ENCODE results near the gene DMXL2.

Gene DMXL2

GRCh38 chr15:51561271-51561670 lies 61.3 kb downstream of the DMXL2 start:
- no peaks in the 10 kb centered on the region for H3K36me3 ChIP-seq (ENCODE audit: insufficient read depth, low read length)
- H3K9me3 ChIP-seq (ENCODE audit: low read length): no peaks in the 10 kb centered on the region
- no peak overlapping the region for H3K9ac ChIP-seq (ENCODE audit: low read length)

GRCh38 chr15:51558876-51559275 lies 63.7 kb downstream of the DMXL2 start:
- Histone ChIP-seq H3K9ac (ENCODE audit: low read length) (no peak overlapping the region), H3K4me1 (ENCODE audit: insufficient read depth, low read length) (no peaks in the 10 kb centered on the region), H3K27ac (ENCODE audit: low read depth, low read length) (no peak overlapping the region), H3K27me3 (ENCODE audit: control insufficient read depth in 1 of 2, insufficient read depth in 2 of 2, low read length in 2 of 2) (no peaks in the 10 kb centered on the region), H3K9me3 (ENCODE audit: low read length) (no peaks in the 10 kb centered on the region), H3K36me3 (ENCODE audit: insufficient read depth, low read length) (no peaks in the 10 kb centered on the region), H3K4me3 (ENCODE audit: low read depth in 1 of 2, low read length in 2 of 2) (no peak overlapping the region)

More at GRCh38 chr15:51561271-51561670, 61.3 kb downstream of the DMXL2 start:
- no peaks in the 10 kb centered on the region for H3K27me3 ChIP-seq (ENCODE audit: control insufficient read depth in 1 of 2, insufficient read depth in 2 of 2, low read length in 2 of 2)
- H3K27ac ChIP-seq (ENCODE audit: low read depth, low read length): no peak overlapping the region
- no peak overlapping the region for H3K4me3 ChIP-seq (ENCODE audit: low read depth in 1 of 2, low read length in 2 of 2)
- H3K4me1 ChIP-seq (ENCODE audit: insufficient read depth, low read length): no peaks in the 10 kb centered on the region

- no peak overlapping the region for H3K9ac ChIP-seq (ENCODE audit: low read length)
- H3K36me3 ChIP-seq (ENCODE audit: insufficient read depth, low read length): no peaks in the 10 kb centered on the region
- H3K27ac ChIP-seq (ENCODE audit: low read depth, low read length): no peak overlapping the region
- no peak overlapping the region for H3K4me3 ChIP-seq (ENCODE audit: low read depth in 1 of 2, low read length in 2 of 2)
- H3K27me3 ChIP-seq (ENCODE audit: control insufficient read depth in 1 of 2, insufficient read depth in 2 of 2, low read length in 2 of 2): no peaks in the 10 kb centered on the region
- H3K9me3 ChIP-seq (ENCODE audit: low read length): no peaks in the 10 kb centered on the region
- no peaks in the 10 kb centered on the region for H3K4me1 ChIP-seq (ENCODE audit: insufficient read depth, low read length)
Measured at GRCh38 chr15:51558411-51558810, 64.2 kb downstream of the DMXL2 start.

GRCh38 chr15:51550841-51551240 lies 71.7 kb downstream of the DMXL2 start:
- no peak overlapping the region for H3K27ac ChIP-seq (ENCODE audit: low read depth, low read length)
- no peaks in the 10 kb centered on the region for H3K9me3 ChIP-seq (ENCODE audit: low read length)
- no peaks in the 10 kb centered on the region for H3K36me3 ChIP-seq (ENCODE audit: insufficient read depth, low read length)
- H3K27me3 ChIP-seq (ENCODE audit: control insufficient read depth in 1 of 2, insufficient read depth in 2 of 2, low read length in 2 of 2): no peaks in the 10 kb centered on the region
- H3K4me3 ChIP-seq (ENCODE audit: low read depth in 1 of 2, low read length in 2 of 2): no peak overlapping the region
- H3K9ac ChIP-seq (ENCODE audit: low read length): no peak overlapping the region
- H3K4me1 ChIP-seq (ENCODE audit: insufficient read depth, low read length): no peaks in the 10 kb centered on the region

GRCh38 chr15:51547656-51548055 lies 74.9 kb downstream of the DMXL2 start:
- Histone ChIP-seq H3K9me3 (ENCODE audit: low read length) (no peaks in the 10 kb centered on the region), H3K4me1 (ENCODE audit: insufficient read depth, low read length) (no peaks in the 10 kb centered on the region), H3K9ac (ENCODE audit: low read length) (no peak overlapping the region), H3K27ac (ENCODE audit: low read depth, low read length) (no peak overlapping the region), H3K4me3 (ENCODE audit: low read depth in 1 of 2, low read length in 2 of 2) (no peak overlapping the region), H3K27me3 (ENCODE audit: control insufficient read depth in 1 of 2, insufficient read depth in 2 of 2, low read length in 2 of 2) (no peaks in the 10 kb centered on the region), H3K36me3 (ENCODE audit: insufficient read depth, low read length) (no peaks in the 10 kb centered on the region)

GRCh38 chr15:51536965-51537574 lies 85.5 kb downstream of the DMXL2 start:
- no peaks in the 10 kb centered on the region for H3K27me3 ChIP-seq (ENCODE audit: control insufficient read depth in 1 of 2, insufficient read depth in 2 of 2, low read length in 2 of 2)
- no peak overlapping the region for H3K27ac ChIP-seq (ENCODE audit: low read depth, low read length)
- H3K4me3 ChIP-seq (ENCODE audit: low read depth in 1 of 2, low read length in 2 of 2): no peak overlapping the region
- H3K9me3 ChIP-seq (ENCODE audit: low read length): no peaks in the 10 kb centered on the region
- peaks cover 3% of the 10 kb centered on the region for H3K36me3 ChIP-seq (ENCODE audit: insufficient read depth, low read length)
- no peak overlapping the region for H3K9ac ChIP-seq (ENCODE audit: low read length)
- H3K4me1 ChIP-seq (ENCODE audit: insufficient read depth, low read length): no peaks in the 10 kb centered on the region

GRCh38 chr15:51533672-51534398 lies 88.7 kb downstream of the DMXL2 start:
- Histone ChIP-seq H3K4me3 (ENCODE audit: low read depth in 1 of 2, low read length in 2 of 2) (no peak overlapping the region), H3K36me3 (ENCODE audit: insufficient read depth, low read length) (peaks cover 11% of the 10 kb centered on the region), H3K27me3 (ENCODE audit: control insufficient read depth in 1 of 2, insufficient read depth in 2 of 2, low read length in 2 of 2) (no peaks in the 10 kb centered on the region), H3K4me1 (ENCODE audit: insufficient read depth, low read length) (no peaks in the 10 kb centered on the region), H3K9me3 (ENCODE audit: low read length) (no peaks in the 10 kb centered on the region), H3K27ac (ENCODE audit: low read depth, low read length) (no peak overlapping the region), H3K9ac (ENCODE audit: low read length) (no peak overlapping the region)

GRCh38 chr15:51526955-51527354 lies 95.6 kb downstream of the DMXL2 start:
- Histone ChIP-seq H3K36me3 (ENCODE audit: insufficient read depth, low read length) (peaks cover 25% of the 10 kb centered on the region), H3K27me3 (ENCODE audit: control insufficient read depth in 1 of 2, insufficient read depth in 2 of 2, low read length in 2 of 2) (no peaks in the 10 kb centered on the region), H3K27ac (ENCODE audit: low read depth, low read length) (no peak overlapping the region), H3K4me1 (ENCODE audit: insufficient read depth, low read length) (no peaks in the 10 kb centered on the region), H3K4me3 (ENCODE audit: low read depth in 1 of 2, low read length in 2 of 2) (no peak overlapping the region), H3K9me3 (ENCODE audit: low read length) (no peaks in the 10 kb centered on the region), H3K9ac (ENCODE audit: low read length) (no peak overlapping the region)

GRCh38 chr15:51524376-51524775 lies 98.2 kb downstream of the DMXL2 start:
- no peak overlapping the region for H3K27ac ChIP-seq (ENCODE audit: low read depth, low read length)
- no peak overlapping the region for H3K9ac ChIP-seq (ENCODE audit: low read length)
- peaks cover 19% of the 10 kb centered on the region for H3K36me3 ChIP-seq (ENCODE audit: insufficient read depth, low read length)
- H3K9me3 ChIP-seq (ENCODE audit: low read length): no peaks in the 10 kb centered on the region
- no peaks in the 10 kb centered on the region for H3K4me1 ChIP-seq (ENCODE audit: insufficient read depth, low read length)
- no peaks in the 10 kb centered on the region for H3K27me3 ChIP-seq (ENCODE audit: control insufficient read depth in 1 of 2, insufficient read depth in 2 of 2, low read length in 2 of 2)
- H3K4me3 ChIP-seq (ENCODE audit: low read depth in 1 of 2, low read length in 2 of 2): no peak overlapping the region

GRCh38 chr15:51516291-51516690 lies 106.3 kb downstream of the DMXL2 start:
- Histone ChIP-seq H3K9ac (ENCODE audit: low read length) (no peak overlapping the region), H3K9me3 (ENCODE audit: low read length) (no peaks in the 10 kb centered on the region), H3K27ac (ENCODE audit: low read depth, low read length) (no peak overlapping the region), H3K36me3 (ENCODE audit: insufficient read depth, low read length) (no peaks in the 10 kb centered on the region), H3K4me1 (ENCODE audit: insufficient read depth, low read length) (no peaks in the 10 kb centered on the region), H3K4me3 (ENCODE audit: low read depth in 1 of 2, low read length in 2 of 2) (no peak overlapping the region), H3K27me3 (ENCODE audit: control insufficient read depth in 1 of 2, insufficient read depth in 2 of 2, low read length in 2 of 2) (no peaks in the 10 kb centered on the region)

- no peaks in the 10 kb centered on the region for H3K36me3 ChIP-seq (ENCODE audit: insufficient read depth, low read length)
Measured at GRCh38 chr15:51505251-51505650, 117.3 kb downstream of the DMXL2 start.

GRCh38 chr15:51503003-51503402 lies 119.6 kb downstream of the DMXL2 start:
- Histone ChIP-seq H3K36me3 (ENCODE audit: insufficient read depth, low read length) (peaks cover 7% of the 10 kb centered on the region), H3K27me3 (ENCODE audit: control insufficient read depth in 1 of 2, insufficient read depth in 2 of 2, low read length in 2 of 2) (no peaks in the 10 kb centered on the region), H3K4me1 (ENCODE audit: insufficient read depth, low read length) (no peaks in the 10 kb centered on the region), H3K9ac (ENCODE audit: low read length) (no peak overlapping the region), H3K4me3 (ENCODE audit: low read depth in 1 of 2, low read length in 2 of 2) (no peak overlapping the region), H3K9me3 (ENCODE audit: low read length) (no peaks in the 10 kb centered on the region), H3K27ac (ENCODE audit: low read depth, low read length) (no peak overlapping the region)

More at GRCh38 chr15:51505251-51505650, 117.3 kb downstream of the DMXL2 start:
- Histone ChIP-seq H3K4me3 (ENCODE audit: low read depth in 1 of 2, low read length in 2 of 2) (no peak overlapping the region), H3K4me1 (ENCODE audit: insufficient read depth, low read length) (no peaks in the 10 kb centered on the region), H3K9ac (ENCODE audit: low read length) (no peak overlapping the region), H3K27me3 (ENCODE audit: control insufficient read depth in 1 of 2, insufficient read depth in 2 of 2, low read length in 2 of 2) (no peaks in the 10 kb centered on the region), H3K27ac (ENCODE audit: low read depth, low read length) (no peak overlapping the region), H3K9me3 (ENCODE audit: low read length) (no peaks in the 10 kb centered on the region)

Measured in muscle layer of colon (tissue), 2 donors.